ENCODE data around the gene PRKCZ. TPM values are rescaled to one million over a fixed set of nuclear protein-coding genes. Genes with fewer than 3 reads are reported as not detected.

The PRKCZ gene
- polyA plus RNA-seq, 1 of the 3 experiments (the other 2 are of a cell fraction) = 24.2 TPM

GRCh38 chr1:2130156-2130555, 79.9 kb downstream of the PRKCZ start:
- H3K9ac ChIP-seq = no peak overlapping the region
- H3K27me3 ChIP-seq (ENCODE audit: insufficient read depth) = no peaks in the 10 kb centered on the region
- ChIA-PET POLR2A (no interaction called here), CTCF (interaction anchor here (1.2 to 2.2 kb wide), 3 partner anchors 10 to 57 kb away, joined by 3 to 7 read pairs (median 5); no protein-coding TSS in a partner anchor)
- H3K9me3 ChIP-seq = no peaks in the 10 kb centered on the region
- no peaks in the 10 kb centered on the region for H3K79me2 ChIP-seq (ENCODE audit: insufficient read depth)
- peaks cover 5% of the 10 kb centered on the region for H3F3A ChIP-seq (replicated peaks; ENCODE audit: insufficient read depth)
- H3K27ac ChIP-seq (ENCODE audit: low read depth in 2 of 2, low read length in 1 of 2) = no peak overlapping the region
- H3K36me3 ChIP-seq (replicated peaks in 1 of 2; ENCODE audit: control insufficient read depth in 1 of 2, insufficient read depth in 2 of 2, low read length in 1 of 2) = no peaks in the 10 kb centered on the region
- 94% methylated on average over 9 of the region's 10 CpGs for WGBS (ENCODE audit: low lambda C conversion rate)
- no peak for DNase-seq
- no peak overlapping the region for H2AFZ ChIP-seq (ENCODE audit: low read depth)
- H4K20me1 ChIP-seq (ENCODE audit: insufficient read depth) = no peaks in the 10 kb centered on the region
- H3K4me1 ChIP-seq (ENCODE audit: control insufficient read depth in 1 of 2, insufficient read depth in 2 of 2, low read depth in 1 of 2, low read length in 1 of 2) = peaks cover 0 to 21% of the 10 kb centered on the region in 2 experiments; a peak in 2 of 4 replicates
- no peak overlapping the region for H3K4me3 ChIP-seq (ENCODE audit: low read depth in 2 of 2, low read length in 1 of 2)
- TF ChIP-seq EZH2phosphoT487 (IDR thresholded peaks at IDR 0.05; ENCODE audit: borderline replicate concordance, low read depth) (no peak), FOXM1 (IDR thresholded peaks at IDR 0.05; ENCODE audit: low read depth) (no peak), USF2 (IDR thresholded peaks at IDR 0.05; ENCODE audit: borderline replicate concordance, low read depth, low read length) (no peak), NFIC (IDR thresholded peaks at IDR 0.05; ENCODE audit: borderline replicate concordance) (no peak), RAD21 (IDR thresholded peaks at IDR 0.05; ENCODE audit: low read length) (no peak), PBX3 (IDR thresholded peaks at IDR 0.05) (no peak), ZBTB33 (IDR thresholded peaks at IDR 0.05; ENCODE audit: borderline replicate concordance, low read depth) (no peak), USF1 (IDR thresholded peaks at IDR 0.05; ENCODE audit: borderline replicate concordance, low read depth) (no peak), IRF3 (IDR thresholded peaks at IDR 0.05; ENCODE audit: low read depth, low read length) (no peak), FOXJ3 (CRISPR knock-in tag; IDR thresholded peaks at IDR 0.05) (no peak), TAF1 (IDR thresholded peaks at IDR 0.05; ENCODE audit: borderline replicate concordance, low read depth, low read length) (no peak)
- no peak overlapping the region for H3K4me2 ChIP-seq
- H3K9me2 ChIP-seq = no peaks in the 10 kb centered on the region

All from SK-N-SH (cell line).